Gastrocnemius medialis (tissue), 4 donors: ENCODE data around the gene LSAMP. TPM values are rescaled to one million over a fixed set of nuclear protein-coding genes. Genes with fewer than 3 reads are reported as not detected.

Source experiments
- ATAC-seq, 2 donors: fragments of 150-250 bp; one replicate each; pipeline ENCODE4 v1.9.1; 2016
- DNase-seq, 2 donors: peaks; one replicate each; pipeline ENCODE4 v3.0.0-alpha.2; 2019
- H3K27ac ChIP-seq, 4 donors: fragments of 200-600 bp; sonication (generic); 1 replicate in 1 of 4; 2 replicates in 3 of 4; pipeline ENCODE4 v1.5.1; 2016 to 2018; ENCODE audit warnings: mild to moderate bottlenecking in 2 of 4, moderate library complexity in 1 of 4
- H3K27me3 ChIP-seq, 3 donors: fragments of 200-600 bp; sonication (generic) in 2 of 3; 1 replicate in 1 of 3; 2 replicates in 2 of 3; pipeline versions ENCODE4 v1.5.1 to v1.6.0; 2016 to 2019; ENCODE audit warnings: mild to moderate bottlenecking in 1 of 3, moderate library complexity in 1 of 3
- H3K36me3 ChIP-seq, 2 donors: fragments of 200-600 bp; sonication (generic) in 1 of 2; one replicate each; pipeline ENCODE4 v1.5.1; 2017 to 2018
- H3K4me1 ChIP-seq, 2 donors: fragments of 200-600 bp; sonication (generic) in 1 of 2; one replicate each; pipeline ENCODE4 v1.5.1; 2016 to 2017; ENCODE audit warnings: mild to moderate bottlenecking in 2 of 2
- H3K4me3 ChIP-seq, 4 donors: fragments of 200-600 bp; sonication (generic) in 3 of 4; 1 replicate in 1 of 4; 2 replicates in 3 of 4; pipeline ENCODE4 v1.5.1; 2016 to 2019; ENCODE audit warnings: mild to moderate bottlenecking in 2 of 4
- H3K9me3 ChIP-seq, 3 donors: fragments of 200-600 bp; sonication (generic) in 2 of 3; 1 replicate in 1 of 3; 2 replicates in 2 of 3; pipeline ENCODE4 v1.5.1; 2016 to 2019
- POLR2A ChIP-seq, 2 donors: fragments of 450-650 bp; IDR thresholded peaks; one replicate each; pipeline ENCODE4 v1.6.1; 2017; ENCODE audit warnings: antibody characterized with exemption in 2 of 2, mild to moderate bottlenecking in 2 of 2, moderate library complexity in 2 of 2
- in situ Hi-C, 4 donors: fragments of 200-750 bp; cut with MboI; loops; one replicate each; pipeline versions ENCODE4 v1.15.0 to v1.8.0; 2017; ENCODE audit warnings: low sequenced_read_pairs in 4 of 4
- intact Hi-C: fragments of 100-400 bp; cut with DNase I; formaldehyde crosslinking; loops from one replicate; pipeline ENCODE4 v1.15.1; 2023; ENCODE audit warnings: low total_unique reads
- total RNA-seq, 4 donors: library from RNA; depleted of rRNA; stranded (reverse); fragments of >200 nt; gene quantifications; one replicate each; pipeline versions ENCODE4 v1.1.0 to v1.2.3, GENCODE V29; 2016
- TF ChIP-seq, protein P1 (sequence below), 5 experiments: fragments of 450-650 bp in 3 of 5; fragments of 200-600 bp in 2 of 5; sonication (generic) in 2 of 5; IDR thresholded peaks in 4 of 5; conservative IDR thresholded peaks in 1 of 5; 1 replicate in 4 of 5; 2 replicates in 1 of 5; pipeline ENCODE4 v1.5.1; 2016 to 2019; ENCODE audit warnings: antibody characterized with exemption in 5 of 5, mild to moderate bottlenecking in 3 of 5, moderate library complexity in 3 of 5

LSAMP gene
- total RNA-seq, 4 donors from 2014 or later: 0.07 to 0.10 TPM; not detected in 2

DNA sequence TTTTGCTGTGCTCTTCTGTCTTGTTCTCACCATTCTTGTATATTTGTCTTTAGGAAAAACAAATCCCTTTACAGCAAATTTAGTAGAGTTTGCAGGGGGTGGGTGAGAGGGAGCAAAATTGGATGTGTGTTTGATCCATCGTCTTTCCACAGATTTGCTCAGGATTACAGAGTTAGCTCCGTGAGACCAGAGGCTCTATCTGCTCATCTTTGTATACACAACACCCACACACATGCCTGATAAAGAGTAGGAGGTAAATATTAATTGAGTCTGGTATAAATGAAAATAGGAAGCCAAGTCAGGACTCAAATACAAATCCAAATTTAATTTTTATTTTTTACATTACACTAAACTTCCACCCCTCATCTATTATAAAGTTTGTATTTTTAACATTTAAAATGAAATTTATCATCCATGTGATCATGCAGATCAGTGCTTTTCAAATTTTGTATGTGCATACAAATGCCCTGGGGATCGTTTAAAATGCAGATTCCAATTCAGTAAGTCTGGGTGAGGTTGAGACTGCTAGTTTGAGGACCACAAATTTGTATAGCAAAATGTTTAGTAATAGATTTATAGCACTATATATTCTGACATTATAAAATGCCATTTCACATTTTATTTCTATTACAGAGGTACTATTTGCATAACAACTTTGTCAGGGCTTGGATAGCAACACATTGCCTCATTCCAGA is 326.7 kb downstream of the LSAMP start:
- in situ Hi-C loops (no loop called here), intact Hi-C loops (no loop called here)
- H3K9me3 ChIP-seq: no peaks in the 10 kb centered on the region
- no peak overlapping the region for H3K27ac ChIP-seq
- H3K4me1 ChIP-seq: no peaks in the 10 kb centered on the region
- TF ChIP-seq, protein P1, sequence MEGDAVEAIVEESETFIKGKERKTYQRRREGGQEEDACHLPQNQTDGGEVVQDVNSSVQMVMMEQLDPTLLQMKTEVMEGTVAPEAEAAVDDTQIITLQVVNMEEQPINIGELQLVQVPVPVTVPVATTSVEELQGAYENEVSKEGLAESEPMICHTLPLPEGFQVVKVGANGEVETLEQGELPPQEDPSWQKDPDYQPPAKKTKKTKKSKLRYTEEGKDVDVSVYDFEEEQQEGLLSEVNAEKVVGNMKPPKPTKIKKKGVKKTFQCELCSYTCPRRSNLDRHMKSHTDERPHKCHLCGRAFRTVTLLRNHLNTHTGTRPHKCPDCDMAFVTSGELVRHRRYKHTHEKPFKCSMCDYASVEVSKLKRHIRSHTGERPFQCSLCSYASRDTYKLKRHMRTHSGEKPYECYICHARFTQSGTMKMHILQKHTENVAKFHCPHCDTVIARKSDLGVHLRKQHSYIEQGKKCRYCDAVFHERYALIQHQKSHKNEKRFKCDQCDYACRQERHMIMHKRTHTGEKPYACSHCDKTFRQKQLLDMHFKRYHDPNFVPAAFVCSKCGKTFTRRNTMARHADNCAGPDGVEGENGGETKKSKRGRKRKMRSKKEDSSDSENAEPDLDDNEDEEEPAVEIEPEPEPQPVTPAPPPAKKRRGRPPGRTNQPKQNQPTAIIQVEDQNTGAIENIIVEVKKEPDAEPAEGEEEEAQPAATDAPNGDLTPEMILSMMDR (IDR thresholded peaks at IDR 0.05 in 4 of 5, conservative IDR thresholded peaks at IDR 0.05 in 1 of 5): no peak
- no peak for TF ChIP-seq POLR2A (IDR thresholded peaks at IDR 0.05)
- H3K4me3 ChIP-seq: no peak overlapping the region
- ATAC-seq (no peak), DNase-seq (no peak)
- no peaks in the 10 kb centered on the region for H3K36me3 ChIP-seq
- H3K27me3 ChIP-seq: no peaks in the 10 kb centered on the region

DNA sequence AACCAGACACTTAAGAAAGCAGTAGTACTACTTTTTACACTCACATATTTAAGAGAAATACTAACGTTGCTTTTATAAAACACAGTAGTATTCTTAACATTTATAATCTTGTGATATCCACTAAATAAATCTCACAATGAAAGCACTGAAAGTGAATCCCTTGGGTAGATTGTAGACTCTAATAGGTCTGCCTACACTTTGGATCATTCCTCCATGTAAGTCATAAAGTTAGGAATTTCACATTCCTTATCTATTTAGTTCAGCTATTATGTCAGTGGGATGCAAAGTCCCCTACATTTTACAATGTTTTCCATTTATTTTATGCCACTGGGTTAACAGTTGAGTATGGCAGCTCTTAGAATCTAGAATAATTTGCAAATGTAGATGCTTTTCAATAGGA is 330.7 kb downstream of the LSAMP start:
- in situ Hi-C loops (no loop called here), intact Hi-C loops (no loop called here)
- Histone ChIP-seq H3K27ac (no peak overlapping the region), H3K36me3 (no peaks in the 10 kb centered on the region), H3K4me3 (no peak overlapping the region), H3K27me3 (no peaks in the 10 kb centered on the region), H3K4me1 (no peaks in the 10 kb centered on the region), H3K9me3 (no peaks in the 10 kb centered on the region)
- DNase-seq: no peak
- TF ChIP-seq POLR2A (IDR thresholded peaks at IDR 0.05): no peak
- TF ChIP-seq, protein P1 (IDR thresholded peaks at IDR 0.05 in 4 of 5, conservative IDR thresholded peaks at IDR 0.05 in 1 of 5): no peak
- ATAC-seq: no peak

DNA sequence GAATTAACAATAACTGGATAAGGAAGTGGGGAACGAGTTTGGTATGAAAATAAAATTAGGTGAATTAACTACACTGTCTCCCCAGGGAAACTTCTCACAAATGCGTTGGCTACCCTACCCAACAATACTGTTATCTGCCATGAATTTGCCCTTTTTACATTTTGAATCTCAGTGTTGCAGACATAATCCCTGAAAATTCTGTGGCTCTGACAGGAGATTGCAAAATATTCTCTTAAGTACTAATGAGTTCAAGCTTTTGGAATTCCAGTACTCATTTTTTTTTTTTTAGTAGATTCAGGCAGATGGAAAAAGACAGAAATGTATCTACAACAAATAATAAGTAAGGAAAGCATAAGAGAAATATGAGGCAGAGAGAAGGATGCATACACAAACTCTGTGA is 332.6 kb downstream of the LSAMP start:
- TF ChIP-seq POLR2A (IDR thresholded peaks at IDR 0.05): no peak
- TF ChIP-seq, protein P1 (IDR thresholded peaks at IDR 0.05 in 4 of 5, conservative IDR thresholded peaks at IDR 0.05 in 1 of 5): no peak
- in situ Hi-C loops (no loop called here), intact Hi-C loops (no loop called here)
- Histone ChIP-seq H3K4me3 (no peak overlapping the region), H3K4me1 (no peaks in the 10 kb centered on the region), H3K9me3 (no peaks in the 10 kb centered on the region), H3K36me3 (no peaks in the 10 kb centered on the region), H3K27ac (no peak overlapping the region), H3K27me3 (no peaks in the 10 kb centered on the region)
- ATAC-seq (no peak), DNase-seq (no peak)

DNA sequence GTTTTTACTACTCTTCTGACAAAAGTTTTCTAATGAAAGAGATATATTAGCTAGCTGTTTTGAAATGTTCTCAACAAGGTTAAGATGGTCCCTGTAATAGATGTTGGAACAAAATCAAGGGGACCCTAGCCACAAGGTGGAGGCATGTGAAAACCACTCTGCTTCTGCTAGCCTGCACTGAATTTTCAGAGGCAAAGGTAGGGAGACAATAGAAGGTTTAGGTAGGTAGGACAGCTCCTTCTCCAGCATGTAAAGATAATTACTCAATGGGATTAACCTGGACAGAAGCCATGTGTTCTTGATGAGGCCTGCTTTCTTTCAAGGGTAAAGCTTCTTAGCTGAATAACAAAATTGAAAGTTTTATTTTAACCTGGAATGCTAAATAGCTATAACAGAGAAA is 333.5 kb downstream of the LSAMP start:
- no peaks in the 10 kb centered on the region for H3K4me1 ChIP-seq
- ATAC-seq (no peak), DNase-seq (no peak)
- H3K9me3 ChIP-seq: no peaks in the 10 kb centered on the region
- in situ Hi-C loops (no loop called here), intact Hi-C loops (no loop called here)
- TF ChIP-seq POLR2A (IDR thresholded peaks at IDR 0.05): no peak
- TF ChIP-seq, protein P1 (IDR thresholded peaks at IDR 0.05 in 4 of 5, conservative IDR thresholded peaks at IDR 0.05 in 1 of 5): no peak
- no peaks in the 10 kb centered on the region for H3K36me3 ChIP-seq
- no peaks in the 10 kb centered on the region for H3K27me3 ChIP-seq
- H3K4me3 ChIP-seq: no peak overlapping the region
- H3K27ac ChIP-seq: no peak overlapping the region
